Erythroblast (primary cell): ENCODE results near the gene SLC47A2.

Experiments used
- GATA1 ChIP-seq: IDR thresholded peaks from 2 replicates; pipeline ENCODE4 v1.6.1; 2011; ENCODE audit warnings: low read depth, mild to moderate bottlenecking, control low read depth, low read length, moderate library complexity
- POLR2A ChIP-seq: IDR thresholded peaks from 2 replicates; pipeline ENCODE4 v1.6.1; 2011; ENCODE audit warnings: mild to moderate bottlenecking, low read length

DNA sequence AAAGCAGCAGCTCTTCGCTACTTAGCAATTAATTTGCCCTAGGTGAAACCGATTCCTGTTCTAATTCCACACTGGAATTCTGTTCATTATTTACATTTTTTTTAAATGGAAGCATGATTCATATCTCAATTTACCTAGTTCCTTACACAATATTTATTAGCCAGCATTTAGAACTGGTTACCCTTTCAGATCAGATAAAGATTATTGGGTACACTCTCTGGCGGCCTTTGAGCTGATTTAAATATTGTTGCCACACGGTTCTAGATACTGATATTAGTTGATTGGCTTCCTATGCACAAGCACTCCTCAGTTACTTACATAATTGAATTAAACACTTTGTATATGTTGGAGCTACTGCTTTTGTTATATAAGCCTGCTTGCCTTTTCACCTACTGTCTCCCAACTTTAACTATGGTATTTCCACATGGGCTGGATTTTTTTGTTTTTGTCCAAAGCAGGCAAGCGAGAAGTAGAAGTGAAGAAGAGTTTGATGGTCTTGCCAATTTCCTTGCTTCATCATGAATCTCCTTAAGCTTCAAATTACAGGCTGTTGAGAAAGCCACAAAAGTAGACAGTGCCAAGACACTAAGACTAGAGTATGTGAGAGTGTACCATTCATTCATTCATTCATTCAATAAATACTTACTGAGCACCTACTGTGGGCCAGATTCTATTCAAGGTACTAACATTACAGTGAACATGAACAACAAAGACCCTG lies 71.7 kb downstream of the SLC47A2 start:
- TF ChIP-seq POLR2A (no peak), GATA1 (no peak)
